ENCODE results near the gene NIPBL. TPM values are rescaled to one million over a fixed set of nuclear protein-coding genes. Genes with fewer than 3 reads are reported as not detected.
A peak's percentile ranks its signal among the peaks of the same experiment; 100 is the strongest.

The NIPBL gene
- total RNA-seq, 1 experiment from 2014 or later: 48.3 TPM

DNA sequence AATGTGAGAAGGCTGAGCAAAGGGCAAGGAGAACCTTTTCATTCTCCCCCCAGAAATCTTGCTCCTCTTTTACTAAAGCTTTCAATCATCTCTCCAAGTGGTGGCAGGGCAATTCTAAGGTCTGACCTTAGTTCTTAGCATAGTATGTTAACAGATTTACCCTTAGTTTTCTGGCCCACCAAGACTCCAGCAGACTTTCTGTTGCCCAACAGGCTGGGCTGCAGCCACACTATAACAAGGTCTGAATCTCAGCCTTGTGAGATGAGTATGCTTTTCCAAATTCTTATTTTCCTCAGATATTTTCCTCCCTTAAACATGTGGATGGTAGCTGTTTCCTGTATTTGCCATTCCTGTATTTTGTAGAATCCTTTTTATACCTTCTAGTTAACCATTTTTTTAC lies 69.5 kb downstream of the NIPBL start:
- Mint-ChIP-seq H3K9me3 (no peaks in the 10 kb centered on the region), H3K27me3 (ENCODE audit: low read depth) (no peaks in the 10 kb centered on the region), H3K36me3 (no peaks in the 10 kb centered on the region), H3K4me3 (no peak overlapping the region), H3K27ac (peak overlapping the region; percentile 43; the same call in 1 of the 2 replicates), H3K4me1 (peaks cover 28% of the 10 kb centered on the region)
- ChIA-PET POLR2A (no interaction called here), CTCF (interaction anchor here (1.1 to 1.4 kb wide), 4 partner anchors 13 to 206 kb away, joined by 3 to 7 read pairs (median 4); no protein-coding TSS in a partner anchor)
- DNase-seq (ENCODE audit: low spot score): no peak
- no peak for ATAC-seq
- TF ChIP-seq MYBL2 (CRISPR knock-in tag; IDR thresholded peaks at IDR 0.05) (no peak), ZNF671 (CRISPR knock-in tag; IDR thresholded peaks at IDR 0.05) (no peak), ZBTB21 (CRISPR knock-in tag; IDR thresholded peaks at IDR 0.05; ENCODE audit: borderline replicate concordance) (no peak), GRHL2 (CRISPR knock-in tag; IDR thresholded peaks at IDR 0.05; ENCODE audit: insufficient replicate concordance, severe bottlenecking) (no peak), SOX15 (CRISPR knock-in tag; IDR thresholded peaks at IDR 0.05) (no peak), TEAD4 (CRISPR knock-in tag; IDR thresholded peaks at IDR 0.05) (no peak), SP1 (CRISPR knock-in tag; conservative IDR thresholded peaks at IDR 0.05) (no peak), TCF7 (CRISPR knock-in tag; IDR thresholded peaks at IDR 0.05; ENCODE audit: low read depth) (no peak), ZNF232 (CRISPR knock-in tag; IDR thresholded peaks at IDR 0.05) (no peak), ATF1 (CRISPR knock-in tag; IDR thresholded peaks at IDR 0.05) (no peak), CREB1 (CRISPR knock-in tag; IDR thresholded peaks at IDR 0.05) (no peak)
- TF ChIP-seq, protein P1, sequence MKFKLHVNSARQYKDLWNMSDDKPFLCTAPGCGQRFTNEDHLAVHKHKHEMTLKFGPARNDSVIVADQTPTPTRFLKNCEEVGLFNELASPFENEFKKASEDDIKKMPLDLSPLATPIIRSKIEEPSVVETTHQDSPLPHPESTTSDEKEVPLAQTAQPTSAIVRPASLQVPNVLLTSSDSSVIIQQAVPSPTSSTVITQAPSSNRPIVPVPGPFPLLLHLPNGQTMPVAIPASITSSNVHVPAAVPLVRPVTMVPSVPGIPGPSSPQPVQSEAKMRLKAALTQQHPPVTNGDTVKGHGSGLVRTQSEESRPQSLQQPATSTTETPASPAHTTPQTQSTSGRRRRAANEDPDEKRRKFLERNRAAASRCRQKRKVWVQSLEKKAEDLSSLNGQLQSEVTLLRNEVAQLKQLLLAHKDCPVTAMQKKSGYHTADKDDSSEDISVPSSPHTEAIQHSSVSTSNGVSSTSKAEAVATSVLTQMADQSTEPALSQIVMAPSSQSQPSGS (CRISPR knock-in tag; IDR thresholded peaks at IDR 0.05; ENCODE audit: borderline replicate concordance, low read depth): no peak
- TF ChIP-seq, protein P2, sequence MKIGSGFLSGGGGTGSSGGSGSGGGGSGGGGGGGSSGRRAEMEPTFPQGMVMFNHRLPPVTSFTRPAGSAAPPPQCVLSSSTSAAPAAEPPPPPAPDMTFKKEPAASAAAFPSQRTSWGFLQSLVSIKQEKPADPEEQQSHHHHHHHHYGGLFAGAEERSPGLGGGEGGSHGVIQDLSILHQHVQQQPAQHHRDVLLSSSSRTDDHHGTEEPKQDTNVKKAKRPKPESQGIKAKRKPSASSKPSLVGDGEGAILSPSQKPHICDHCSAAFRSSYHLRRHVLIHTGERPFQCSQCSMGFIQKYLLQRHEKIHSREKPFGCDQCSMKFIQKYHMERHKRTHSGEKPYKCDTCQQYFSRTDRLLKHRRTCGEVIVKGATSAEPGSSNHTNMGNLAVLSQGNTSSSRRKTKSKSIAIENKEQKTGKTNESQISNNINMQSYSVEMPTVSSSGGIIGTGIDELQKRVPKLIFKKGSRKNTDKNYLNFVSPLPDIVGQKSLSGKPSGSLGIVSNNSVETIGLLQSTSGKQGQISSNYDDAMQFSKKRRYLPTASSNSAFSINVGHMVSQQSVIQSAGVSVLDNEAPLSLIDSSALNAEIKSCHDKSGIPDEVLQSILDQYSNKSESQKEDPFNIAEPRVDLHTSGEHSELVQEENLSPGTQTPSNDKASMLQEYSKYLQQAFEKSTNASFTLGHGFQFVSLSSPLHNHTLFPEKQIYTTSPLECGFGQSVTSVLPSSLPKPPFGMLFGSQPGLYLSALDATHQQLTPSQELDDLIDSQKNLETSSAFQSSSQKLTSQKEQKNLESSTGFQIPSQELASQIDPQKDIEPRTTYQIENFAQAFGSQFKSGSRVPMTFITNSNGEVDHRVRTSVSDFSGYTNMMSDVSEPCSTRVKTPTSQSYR (CRISPR knock-in tag; IDR thresholded peaks at IDR 0.05): no peak

DNA sequence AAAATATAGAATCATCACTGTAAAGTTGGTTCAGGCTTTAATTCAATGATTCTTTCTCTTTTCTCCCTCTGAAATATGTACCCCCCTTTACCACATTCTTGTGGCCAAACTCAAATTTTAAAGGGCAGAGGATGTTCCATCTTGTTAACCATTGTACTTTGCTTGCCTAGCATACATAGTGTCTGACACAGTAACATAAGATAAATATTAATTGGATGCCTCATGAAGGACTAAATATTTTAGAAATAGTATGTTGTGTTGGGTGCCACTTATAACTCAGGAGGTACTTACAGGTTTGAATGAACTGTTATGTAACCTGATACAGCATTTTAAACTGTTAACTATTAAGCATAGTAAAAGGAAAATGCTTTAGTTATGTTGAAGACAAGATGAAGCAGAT lies 71.5 kb downstream of the NIPBL start:
- no peak for ATAC-seq
- no peak for DNase-seq (ENCODE audit: low spot score)
- Mint-ChIP-seq H3K4me1 (peaks cover 28% of the 10 kb centered on the region), H3K27ac (no peak overlapping the region), H3K4me3 (no peak overlapping the region), H3K36me3 (no peaks in the 10 kb centered on the region), H3K9me3 (no peaks in the 10 kb centered on the region), H3K27me3 (ENCODE audit: low read depth) (no peaks in the 10 kb centered on the region)
- POLR2A ChIA-PET: no interaction called here
- CTCF ChIA-PET: interaction anchor here (1.1 kb wide), 1 partner anchor 204 kb away, joined by 3 read pairs; no protein-coding TSS in a partner anchor
- TF ChIP-seq ZBTB21 (CRISPR knock-in tag; IDR thresholded peaks at IDR 0.05; ENCODE audit: borderline replicate concordance) (no peak), TP53 (CRISPR knock-in tag; IDR thresholded peaks at IDR 0.05) (no peak), TEAD4 (CRISPR knock-in tag; IDR thresholded peaks at IDR 0.05) (no peak), PRRX2 (CRISPR knock-in tag; IDR thresholded peaks at IDR 0.05) (no peak)
- TF ChIP-seq, protein P3, sequence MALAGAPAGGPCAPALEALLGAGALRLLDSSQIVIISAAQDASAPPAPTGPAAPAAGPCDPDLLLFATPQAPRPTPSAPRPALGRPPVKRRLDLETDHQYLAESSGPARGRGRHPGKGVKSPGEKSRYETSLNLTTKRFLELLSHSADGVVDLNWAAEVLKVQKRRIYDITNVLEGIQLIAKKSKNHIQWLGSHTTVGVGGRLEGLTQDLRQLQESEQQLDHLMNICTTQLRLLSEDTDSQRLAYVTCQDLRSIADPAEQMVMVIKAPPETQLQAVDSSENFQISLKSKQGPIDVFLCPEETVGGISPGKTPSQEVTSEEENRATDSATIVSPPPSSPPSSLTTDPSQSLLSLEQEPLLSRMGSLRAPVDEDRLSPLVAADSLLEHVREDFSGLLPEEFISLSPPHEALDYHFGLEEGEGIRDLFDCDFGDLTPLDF (CRISPR knock-in tag; IDR thresholded peaks at IDR 0.05): no peak
- TF ChIP-seq, protein P4, sequence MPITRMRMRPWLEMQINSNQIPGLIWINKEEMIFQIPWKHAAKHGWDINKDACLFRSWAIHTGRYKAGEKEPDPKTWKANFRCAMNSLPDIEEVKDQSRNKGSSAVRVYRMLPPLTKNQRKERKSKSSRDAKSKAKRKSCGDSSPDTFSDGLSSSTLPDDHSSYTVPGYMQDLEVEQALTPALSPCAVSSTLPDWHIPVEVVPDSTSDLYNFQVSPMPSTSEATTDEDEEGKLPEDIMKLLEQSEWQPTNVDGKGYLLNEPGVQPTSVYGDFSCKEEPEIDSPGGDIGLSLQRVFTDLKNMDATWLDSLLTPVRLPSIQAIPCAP (CRISPR knock-in tag; IDR thresholded peaks at IDR 0.05): no peak
- TF ChIP-seq, protein P5, sequence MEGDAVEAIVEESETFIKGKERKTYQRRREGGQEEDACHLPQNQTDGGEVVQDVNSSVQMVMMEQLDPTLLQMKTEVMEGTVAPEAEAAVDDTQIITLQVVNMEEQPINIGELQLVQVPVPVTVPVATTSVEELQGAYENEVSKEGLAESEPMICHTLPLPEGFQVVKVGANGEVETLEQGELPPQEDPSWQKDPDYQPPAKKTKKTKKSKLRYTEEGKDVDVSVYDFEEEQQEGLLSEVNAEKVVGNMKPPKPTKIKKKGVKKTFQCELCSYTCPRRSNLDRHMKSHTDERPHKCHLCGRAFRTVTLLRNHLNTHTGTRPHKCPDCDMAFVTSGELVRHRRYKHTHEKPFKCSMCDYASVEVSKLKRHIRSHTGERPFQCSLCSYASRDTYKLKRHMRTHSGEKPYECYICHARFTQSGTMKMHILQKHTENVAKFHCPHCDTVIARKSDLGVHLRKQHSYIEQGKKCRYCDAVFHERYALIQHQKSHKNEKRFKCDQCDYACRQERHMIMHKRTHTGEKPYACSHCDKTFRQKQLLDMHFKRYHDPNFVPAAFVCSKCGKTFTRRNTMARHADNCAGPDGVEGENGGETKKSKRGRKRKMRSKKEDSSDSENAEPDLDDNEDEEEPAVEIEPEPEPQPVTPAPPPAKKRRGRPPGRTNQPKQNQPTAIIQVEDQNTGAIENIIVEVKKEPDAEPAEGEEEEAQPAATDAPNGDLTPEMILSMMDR (IDR thresholded peaks at IDR 0.05): no peak
- TF ChIP-seq, protein P2 (CRISPR knock-in tag; IDR thresholded peaks at IDR 0.05): no peak
- TF ChIP-seq, protein P6, sequence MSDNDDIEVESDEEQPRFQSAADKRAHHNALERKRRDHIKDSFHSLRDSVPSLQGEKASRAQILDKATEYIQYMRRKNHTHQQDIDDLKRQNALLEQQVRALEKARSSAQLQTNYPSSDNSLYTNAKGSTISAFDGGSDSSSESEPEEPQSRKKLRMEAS (CRISPR knock-in tag; IDR thresholded peaks at IDR 0.05): no peak
- TF ChIP-seq, protein P7, sequence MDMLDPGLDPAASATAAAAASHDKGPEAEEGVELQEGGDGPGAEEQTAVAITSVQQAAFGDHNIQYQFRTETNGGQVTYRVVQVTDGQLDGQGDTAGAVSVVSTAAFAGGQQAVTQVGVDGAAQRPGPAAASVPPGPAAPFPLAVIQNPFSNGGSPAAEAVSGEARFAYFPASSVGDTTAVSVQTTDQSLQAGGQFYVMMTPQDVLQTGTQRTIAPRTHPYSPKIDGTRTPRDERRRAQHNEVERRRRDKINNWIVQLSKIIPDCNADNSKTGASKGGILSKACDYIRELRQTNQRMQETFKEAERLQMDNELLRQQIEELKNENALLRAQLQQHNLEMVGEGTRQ (CRISPR knock-in tag; IDR thresholded peaks at IDR 0.05): no peak

All from WTC11 (cell line).